HL-60 (cell line): ENCODE results near the gene UFD1.

ENCODE experiments used
- DNase-seq, 2 experiments: peaks; one replicate each; pipeline ENCODE4 v3.0.0-alpha.2; 2010 to 2020; ENCODE audit warnings: low read depth in 1 of 2, low spot score in 1 of 2
- H3K27ac ChIP-seq: fragments of 250-450 bp; sonication (Bioruptor Pico); replicated peaks from 2 replicates; pipeline ENCODE4 v1.5.1; 2020; ENCODE audit warnings: mild to moderate bottlenecking, moderate library complexity
- H3K27me3 ChIP-seq: fragments of 250-450 bp; sonication (Bioruptor Pico); 2 replicates; pipeline ENCODE4 v1.5.1; 2021; ENCODE audit warnings: mild to moderate bottlenecking, moderate library complexity; ENCODE audit not compliant: insufficient read depth, poor library complexity, severe bottlenecking
- H3K4me3 ChIP-seq: replicated peaks from 2 replicates; pipeline ENCODE4 v1.5.1; 2011; ENCODE audit warnings: mild to moderate bottlenecking, control low read depth, low read length; ENCODE audit not compliant: insufficient read depth
- GABPA ChIP-seq: IDR thresholded peaks from 2 replicates; pipeline ENCODE4 v1.6.1; 2012; ENCODE audit warnings: low read depth
- POLR2AphosphoS5 ChIP-seq: IDR thresholded peaks from 2 replicates; pipeline ENCODE4 v1.6.1; 2012; ENCODE audit warnings: low read depth
- REST ChIP-seq: IDR thresholded peaks from 2 replicates; pipeline ENCODE4 v1.6.1; 2012; ENCODE audit warnings: low read depth; ENCODE audit not compliant: insufficient replicate concordance
- SPI1 ChIP-seq: IDR thresholded peaks from 2 replicates; pipeline ENCODE4 v1.6.1; 2012; ENCODE audit warnings: low read depth, mild to moderate bottlenecking, borderline replicate concordance
- TF ChIP-seq, protein P1 (sequence below): IDR thresholded peaks from one replicate; pipeline ENCODE4 v1.5.1; 2011; ENCODE audit warnings: low read length, control low read depth, inconsistent platforms; ENCODE audit not compliant: insufficient read depth

Gene UFD1

DNA sequence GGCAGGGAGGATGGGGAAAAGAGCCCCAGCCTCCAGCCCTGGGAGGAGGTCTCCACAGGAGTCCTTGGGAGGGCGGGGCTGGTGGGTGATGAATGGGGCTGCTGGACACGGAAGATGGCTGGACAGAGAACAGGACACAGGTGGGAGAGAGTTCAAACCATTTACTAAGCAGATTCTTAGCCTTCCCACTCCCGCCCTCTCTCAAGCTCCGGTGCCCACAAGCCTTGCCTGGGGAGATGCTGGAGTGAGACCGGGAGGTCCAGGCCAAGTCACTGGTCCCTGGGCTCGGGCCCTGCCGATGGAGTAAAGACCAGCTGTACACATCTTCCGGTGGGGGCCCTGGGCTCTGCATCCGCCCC, 43.9 kb upstream of the UFD1 start:
- no peak overlapping the region for H3K4me3 ChIP-seq
- TF ChIP-seq POLR2AphosphoS5 (peak; percentile 43), GABPA (no peak)
- peaks cover 28% of the 10 kb centered on the region for H3K27me3 ChIP-seq
- DNase-seq: peak in 1 of 2 experiments; percentile 13
- H3K27ac ChIP-seq: no peak overlapping the region

DNA sequence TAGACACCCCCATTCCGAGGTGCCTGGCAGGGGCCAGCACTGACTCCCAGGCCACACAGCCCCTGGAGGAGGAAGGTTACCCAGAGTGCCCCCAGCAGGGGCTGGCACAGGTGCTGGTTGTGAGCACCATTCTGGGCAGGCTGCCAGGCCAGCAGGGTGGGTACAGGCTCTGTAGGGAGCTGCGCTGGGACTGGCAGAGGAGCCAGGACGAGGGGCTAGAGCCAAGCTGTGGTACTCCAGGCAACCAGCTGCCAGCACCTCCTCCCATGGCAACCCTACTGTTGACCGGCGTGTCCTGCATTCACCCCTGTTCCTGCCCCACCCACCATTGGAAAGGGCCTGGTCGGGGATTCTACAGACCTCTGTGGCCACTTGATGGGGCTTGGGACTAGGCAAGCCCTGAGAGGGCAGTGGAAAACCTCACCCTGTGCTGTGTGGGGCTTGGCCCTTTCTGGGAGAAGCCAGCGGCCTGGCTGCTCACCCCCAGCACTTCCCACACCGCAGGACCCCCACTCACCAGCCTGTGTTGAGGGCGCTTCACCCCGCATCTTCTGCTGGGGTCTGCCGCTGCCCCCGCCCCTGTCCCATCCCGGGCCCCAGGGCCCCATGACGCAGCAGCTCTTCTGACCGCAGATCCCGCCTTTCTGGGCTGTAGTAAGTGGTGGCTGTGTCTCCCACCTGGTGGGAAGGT, 43.3 kb upstream of the UFD1 start:
- TF ChIP-seq REST (no peak), GABPA (no peak), POLR2AphosphoS5 (no peak), SPI1 (no peak)
- TF ChIP-seq, protein P1, sequence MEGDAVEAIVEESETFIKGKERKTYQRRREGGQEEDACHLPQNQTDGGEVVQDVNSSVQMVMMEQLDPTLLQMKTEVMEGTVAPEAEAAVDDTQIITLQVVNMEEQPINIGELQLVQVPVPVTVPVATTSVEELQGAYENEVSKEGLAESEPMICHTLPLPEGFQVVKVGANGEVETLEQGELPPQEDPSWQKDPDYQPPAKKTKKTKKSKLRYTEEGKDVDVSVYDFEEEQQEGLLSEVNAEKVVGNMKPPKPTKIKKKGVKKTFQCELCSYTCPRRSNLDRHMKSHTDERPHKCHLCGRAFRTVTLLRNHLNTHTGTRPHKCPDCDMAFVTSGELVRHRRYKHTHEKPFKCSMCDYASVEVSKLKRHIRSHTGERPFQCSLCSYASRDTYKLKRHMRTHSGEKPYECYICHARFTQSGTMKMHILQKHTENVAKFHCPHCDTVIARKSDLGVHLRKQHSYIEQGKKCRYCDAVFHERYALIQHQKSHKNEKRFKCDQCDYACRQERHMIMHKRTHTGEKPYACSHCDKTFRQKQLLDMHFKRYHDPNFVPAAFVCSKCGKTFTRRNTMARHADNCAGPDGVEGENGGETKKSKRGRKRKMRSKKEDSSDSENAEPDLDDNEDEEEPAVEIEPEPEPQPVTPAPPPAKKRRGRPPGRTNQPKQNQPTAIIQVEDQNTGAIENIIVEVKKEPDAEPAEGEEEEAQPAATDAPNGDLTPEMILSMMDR: no peak
- peaks cover 28% of the 10 kb centered on the region for H3K27me3 ChIP-seq
- DNase-seq: no peak
- H3K27ac ChIP-seq: no peak overlapping the region
- H3K4me3 ChIP-seq: no peak overlapping the region

DNA sequence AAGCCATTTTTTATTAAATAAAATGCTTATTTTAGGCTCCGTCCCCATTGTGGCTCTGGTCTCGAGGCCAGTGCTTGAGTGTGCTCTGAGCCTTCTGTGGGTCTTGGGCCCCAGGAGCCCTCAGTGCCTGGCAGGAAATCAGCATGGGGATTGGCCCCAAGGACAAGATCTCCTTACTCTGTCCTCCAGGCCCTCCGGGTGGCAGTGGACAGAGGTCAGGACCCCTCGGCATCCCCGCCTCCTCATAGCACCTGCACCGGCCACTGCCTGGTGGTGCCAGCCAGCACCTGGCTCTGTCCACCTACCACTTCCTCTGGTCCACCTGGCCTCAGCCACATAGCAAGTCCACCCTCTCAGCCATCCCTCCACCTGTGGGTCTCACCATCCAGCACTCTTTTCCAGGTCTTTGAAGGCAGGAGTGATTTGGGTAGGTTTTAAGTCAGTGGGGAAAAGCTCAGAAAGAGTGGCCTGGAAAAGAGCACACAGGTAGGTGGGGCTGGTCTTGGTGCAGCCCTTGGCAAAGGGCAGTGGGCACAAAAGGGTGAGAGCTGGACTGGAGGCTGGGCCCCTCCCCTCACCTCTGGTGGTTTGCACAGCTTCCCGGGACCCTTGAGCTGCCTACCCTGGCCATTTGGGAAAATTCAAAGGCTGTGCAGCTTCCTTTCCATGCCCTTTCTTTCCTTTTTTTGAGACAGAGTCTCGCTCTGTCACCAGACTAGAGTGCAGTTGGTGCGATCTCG, 41.7 kb upstream of the UFD1 start:
- DNase-seq: no peak
- H3K4me3 ChIP-seq: no peak overlapping the region
- no peak overlapping the region for H3K27ac ChIP-seq
- TF ChIP-seq GABPA (no peak), REST (no peak), SPI1 (no peak), POLR2AphosphoS5 (no peak)
- TF ChIP-seq, protein P1: no peak
- H3K27me3 ChIP-seq: peaks cover 28% of the 10 kb centered on the region

DNA sequence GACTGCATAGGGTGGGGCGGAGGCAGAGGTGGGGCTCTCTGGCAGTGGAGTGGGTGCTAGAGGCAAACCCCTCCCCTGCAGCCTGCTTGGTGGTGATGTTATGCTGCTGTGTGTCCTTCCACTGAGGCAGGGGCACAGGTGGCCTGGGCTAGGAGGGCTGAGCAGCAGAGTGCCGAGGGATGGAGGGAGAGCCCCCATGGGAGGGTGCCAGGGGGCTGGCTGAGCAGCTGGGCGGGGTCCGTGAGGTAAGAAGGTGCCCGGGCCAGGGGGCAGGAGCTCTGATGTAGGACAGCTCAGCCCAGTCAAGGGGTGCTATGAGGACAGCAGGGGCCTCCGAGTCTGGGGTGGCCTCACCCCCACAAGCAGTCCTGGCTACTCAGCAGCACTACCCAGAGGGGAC, 41.0 kb upstream of the UFD1 start:
- DNase-seq: no peak
- Histone ChIP-seq H3K4me3 (no peak overlapping the region), H3K27ac (no peak overlapping the region), H3K27me3 (peaks cover 21% of the 10 kb centered on the region)
- TF ChIP-seq SPI1: no peak
- no peak for TF ChIP-seq GABPA
- TF ChIP-seq REST: no peak
- TF ChIP-seq, protein P1: no peak
- TF ChIP-seq POLR2AphosphoS5: no peak
